GM19239 (cell line): Measurements from ENCODE around the gene OSBPL2.

Experiments used
- DNase-seq: peaks from one replicate; pipeline ENCODE4 v3.0.0; 2011; ENCODE audit warnings: low spot score; ENCODE audit not compliant: insufficient read length
- FAIRE-seq: peaks from 2 replicates; lab custom pipeline; 2011; peaks lifted over from hg19 to GRCh38; lab: Jason Lieb, UNC

Gene OSBPL2

DNA sequence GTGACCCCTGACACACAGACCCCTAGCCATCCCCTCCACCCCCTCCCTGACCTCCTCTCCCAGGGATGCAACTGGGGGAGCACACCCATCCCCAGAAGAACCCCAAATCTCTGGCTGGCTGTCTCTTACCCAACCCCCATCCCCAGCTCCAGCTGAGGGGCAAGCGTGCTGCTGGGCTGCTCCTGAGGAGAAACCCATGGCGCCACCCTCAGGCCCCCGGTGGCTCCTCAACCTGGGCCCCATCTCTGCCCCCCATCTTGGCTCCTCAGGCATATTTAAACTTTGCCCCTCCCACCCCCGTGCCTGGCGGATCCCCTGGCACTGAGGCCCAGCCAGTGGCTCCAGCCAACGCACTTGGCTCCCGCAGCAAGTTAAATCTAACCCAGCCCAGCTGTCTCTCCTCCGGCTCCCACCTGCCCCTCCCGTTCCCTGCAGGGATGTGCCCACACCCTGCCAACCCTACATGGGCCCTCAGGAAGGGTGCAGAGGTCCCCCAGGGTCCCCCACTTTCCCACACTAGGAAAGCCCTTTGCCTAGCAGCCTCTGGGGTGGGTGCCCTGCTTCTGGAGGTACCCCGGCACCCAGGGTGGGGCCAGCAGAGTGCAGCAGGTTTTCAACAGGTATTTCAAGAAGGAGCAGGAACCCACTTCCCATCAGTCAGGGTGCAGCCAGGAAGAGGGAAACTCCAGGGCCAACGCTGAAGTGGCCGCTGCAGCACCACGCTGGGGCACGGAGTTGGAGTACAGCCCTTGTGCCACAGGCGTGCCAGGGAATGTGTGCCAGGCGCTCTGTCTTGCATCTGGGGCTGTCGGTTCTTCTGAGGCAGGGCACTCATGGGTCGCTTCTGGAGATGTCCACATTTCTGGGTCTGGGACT lies 5.3 kb upstream of the OSBPL2 start:
- no peak for DNase-seq
- no peak for FAIRE-seq

- FAIRE-seq (no peak), DNase-seq (no peak)
These were observed 4.6 kb upstream of the OSBPL2 start for GRCh38 chr20:62233684-62234083.

GRCh38 chr20:62234339-62234738 lies 4.0 kb upstream of the OSBPL2 start:
- no peak for FAIRE-seq
- DNase-seq = no peak

DNA sequence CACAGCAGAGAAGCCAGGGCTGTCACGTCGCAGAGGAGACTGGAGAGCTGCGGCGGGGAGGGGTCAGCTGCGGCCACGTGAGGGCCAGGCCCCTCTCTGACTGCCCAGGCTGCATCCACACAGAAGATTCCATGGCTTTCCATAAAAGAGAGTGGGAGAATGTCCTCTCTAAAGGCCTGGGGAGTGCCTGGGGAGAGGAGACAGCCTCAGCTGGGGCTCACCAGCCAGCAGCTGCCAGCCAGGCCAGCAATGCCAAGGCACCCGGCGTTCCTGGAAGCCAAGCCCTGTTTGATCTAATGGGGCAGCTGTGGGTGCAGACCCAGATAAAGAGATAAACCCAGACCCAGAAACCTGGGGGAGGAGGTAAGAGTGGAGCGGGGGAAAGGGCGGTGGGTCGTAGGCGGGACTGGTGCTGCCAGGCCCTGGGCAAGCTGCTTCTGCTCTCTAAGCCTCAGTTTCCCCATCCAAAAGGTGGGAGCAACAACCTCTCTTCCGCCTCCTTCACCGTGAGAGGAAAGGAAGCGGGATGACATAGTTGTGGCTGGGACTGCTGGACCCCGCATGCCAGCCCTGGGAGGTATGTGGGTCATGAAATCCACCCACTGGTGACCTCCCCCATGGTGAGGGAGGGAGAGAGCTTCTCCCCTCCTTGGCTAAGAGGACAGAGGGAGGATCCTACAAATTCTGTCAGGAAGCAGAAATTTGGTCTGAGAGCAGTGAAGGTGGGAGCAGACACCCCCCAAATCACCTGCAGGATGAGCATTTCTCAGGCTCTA lies 3.1 kb upstream of the OSBPL2 start:
- DNase-seq (no peak), FAIRE-seq (no peak)

- FAIRE-seq = no peak
- DNase-seq = no peak
These were observed 2.6 kb upstream of the OSBPL2 start for GRCh38 chr20:62235777-62236157.

DNA sequence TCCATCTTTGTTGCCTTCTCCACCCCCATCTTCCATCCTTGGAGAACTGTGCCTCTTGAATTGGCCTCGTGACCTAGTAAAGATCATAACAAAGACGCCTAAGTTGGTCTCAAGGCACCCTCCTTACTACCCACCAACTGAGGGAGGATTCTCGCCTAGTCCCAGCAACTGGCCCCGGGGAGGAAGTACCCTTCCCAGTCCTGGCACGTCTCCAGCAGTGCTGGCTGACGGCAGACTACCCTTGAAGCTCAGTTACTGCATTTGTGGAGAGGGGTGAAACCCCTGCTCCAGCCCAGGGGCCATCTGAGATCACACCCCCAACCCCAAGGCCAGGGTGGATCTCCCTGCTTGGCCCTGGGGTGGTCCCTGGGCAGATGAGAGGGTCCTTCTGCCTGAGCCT lies 2.1 kb upstream of the OSBPL2 start:
- FAIRE-seq (no peak), DNase-seq (no peak)

GRCh38 chr20:62236766-62237513 lies 1.4 kb upstream of the OSBPL2 start:
- DNase-seq (no peak), FAIRE-seq (no peak)

- DNase-seq = no peak
- no peak for FAIRE-seq
These were observed 864 bp upstream of the OSBPL2 start for GRCh38 chr20:62237514-62237800.

- no peak for FAIRE-seq
- no peak for DNase-seq
These were observed 402 bp downstream of the OSBPL2 start for GRCh38 chr20:62238569-62239277.

GRCh38 chr20:62239278-62239879 lies 1.1 kb downstream of the OSBPL2 start:
- no peak for FAIRE-seq

DNA sequence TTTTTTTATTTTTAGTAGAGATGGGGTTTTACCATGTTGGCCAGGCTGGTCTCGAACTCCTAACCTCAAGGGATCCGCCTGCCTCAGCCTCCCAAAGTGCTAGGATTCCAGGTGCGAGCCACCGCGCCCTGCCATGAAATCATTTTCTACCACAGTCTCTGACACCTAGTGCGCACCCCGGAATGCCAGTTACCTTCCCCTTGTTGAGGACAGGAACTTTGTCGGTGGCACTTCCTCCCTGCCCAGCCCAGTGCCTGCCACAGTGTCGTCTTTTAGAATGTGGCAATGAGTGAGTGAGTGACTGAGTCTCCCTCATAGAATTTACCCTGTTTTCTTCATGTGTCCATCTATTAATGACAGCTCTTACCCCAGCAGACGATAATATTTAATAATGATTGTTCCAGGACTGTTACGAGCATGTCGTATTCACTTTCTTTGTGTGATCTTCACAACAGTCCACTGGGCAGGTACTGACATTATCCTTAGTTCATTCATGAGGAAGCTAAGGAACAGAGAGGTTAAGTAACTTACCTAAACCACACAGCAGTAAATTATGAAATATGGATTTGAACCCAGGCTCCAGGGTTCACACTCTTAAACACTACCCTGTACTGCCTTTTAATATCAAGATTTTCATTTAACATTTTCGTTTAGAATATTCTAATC lies 1.8 kb downstream of the OSBPL2 start:
- no peak for DNase-seq
- FAIRE-seq = no peak

More at GRCh38 chr20:62239278-62239879, 1.1 kb downstream of the OSBPL2 start:
- DNase-seq = no peak

DNA sequence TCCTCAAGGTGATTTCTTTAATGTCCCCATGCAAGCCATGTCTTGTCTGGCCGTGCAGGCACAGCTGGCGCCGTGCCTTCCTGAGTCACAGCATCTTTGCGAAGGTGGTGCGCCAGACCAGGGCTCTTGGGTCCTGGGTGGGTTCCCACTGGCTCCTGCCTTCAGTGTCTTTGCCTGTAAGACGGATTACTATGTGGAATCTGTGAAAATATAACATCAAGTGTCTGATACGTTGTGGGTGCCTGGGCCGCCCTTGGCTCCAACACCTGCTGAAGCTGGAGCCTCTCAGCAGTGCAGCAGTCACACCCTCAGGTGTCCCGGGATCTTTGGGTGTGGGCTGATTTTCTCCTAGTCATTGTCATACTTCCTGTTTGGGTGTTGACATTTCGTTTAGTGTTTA lies 3.2 kb downstream of the OSBPL2 start:
- no peak for FAIRE-seq

DNA sequence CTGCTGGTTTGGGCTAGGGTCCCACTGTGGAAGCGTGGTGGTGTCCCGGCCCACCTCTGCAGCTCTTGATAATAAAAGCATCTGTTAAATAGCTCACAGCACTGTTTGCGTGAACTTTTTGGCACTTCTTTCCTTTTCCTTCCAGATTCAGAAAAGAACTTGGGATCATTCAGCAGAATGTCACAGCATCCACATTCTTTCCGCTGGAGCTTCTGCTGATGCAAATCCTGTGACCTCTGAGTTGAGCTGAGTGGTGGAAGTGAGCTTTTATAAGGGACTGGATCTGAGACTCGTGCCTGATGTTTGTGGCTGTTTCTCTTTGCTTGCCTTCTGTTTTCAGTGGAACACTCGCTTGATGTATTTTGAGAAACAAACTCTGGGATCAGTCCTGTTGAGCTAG lies 3.9 kb downstream of the OSBPL2 start:
- FAIRE-seq = no peak
- DNase-seq = no peak

More for the DNA sequence above, 3.2 kb downstream of the OSBPL2 start:
- DNase-seq = no peak

GRCh38 chr20:62243106-62243505 lies 4.8 kb downstream of the OSBPL2 start:
- DNase-seq (no peak), FAIRE-seq (no peak)

GRCh38 chr20:62243906-62244515 lies 5.7 kb downstream of the OSBPL2 start:
- FAIRE-seq (no peak), DNase-seq (no peak)

- no peak for DNase-seq
- no peak for FAIRE-seq
These were observed 6.4 kb downstream of the OSBPL2 start for GRCh38 chr20:62244644-62245108.

- FAIRE-seq = no peak
- DNase-seq = no peak
These were observed 7.6 kb downstream of the OSBPL2 start for GRCh38 chr20:62245911-62246280.

- FAIRE-seq = no peak
- no peak for DNase-seq
These were observed 8.1 kb downstream of the OSBPL2 start for GRCh38 chr20:62246431-62246830.
